CD4-positive, alpha-beta T cell treated with Interleukin-2 at 100 ng/mL for 4 hours (primary cell): Measurements from ENCODE around the gene FAM234A.

Source experiments
- DNase-seq: peaks from one replicate; pipeline ENCODE4 v3.0.0-alpha.2; 2020; ENCODE audit warnings: low spot score

The FAM234A gene

DNA sequence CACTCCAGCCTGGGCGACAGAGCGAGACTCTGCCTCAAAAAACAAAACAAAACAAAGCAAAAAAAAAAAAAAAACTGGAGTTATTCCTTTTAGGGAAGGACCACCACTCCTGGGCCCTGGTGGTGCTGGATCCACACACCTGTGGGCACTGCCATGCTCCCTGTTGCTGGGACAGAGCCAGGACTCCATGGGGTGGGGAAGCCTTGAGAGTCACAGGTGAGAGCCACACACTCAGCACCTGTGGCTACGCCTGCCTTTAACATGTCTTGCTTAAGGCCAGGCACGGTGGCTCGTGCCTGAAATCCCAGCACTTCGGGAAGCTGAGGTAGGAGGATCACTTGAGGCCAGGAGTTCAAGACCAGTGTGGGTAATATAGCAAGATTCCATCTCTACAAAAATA lies 66.6 kb downstream of the FAM234A start:
- DNase-seq = no peak

DNA sequence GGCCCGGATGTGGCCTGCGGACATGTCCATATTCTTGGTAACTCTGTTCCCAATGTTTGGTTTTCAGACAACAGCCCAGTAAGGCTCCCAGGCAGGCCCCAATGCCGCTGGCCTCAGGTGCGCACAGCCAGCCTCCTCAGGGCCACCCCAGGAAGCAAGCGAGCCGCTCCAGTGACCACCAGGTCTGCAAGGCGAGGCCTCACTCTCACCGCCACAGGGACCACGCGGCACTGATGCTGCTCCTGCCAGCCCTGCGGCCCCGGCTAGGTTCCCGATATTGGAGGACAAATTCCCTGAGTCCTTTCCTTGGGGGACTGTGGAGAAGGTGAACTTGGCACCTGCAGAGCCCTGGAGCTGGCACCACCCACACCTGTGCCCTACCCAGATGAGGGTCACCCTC lies 67.3 kb downstream of the FAM234A start:
- no peak for DNase-seq

GRCh38 chr16:303760-304505 lies 69.3 kb downstream of the FAM234A start:
- DNase-seq = no peak

GRCh38 chr16:305916-306626 lies 71.5 kb downstream of the FAM234A start:
- DNase-seq = no peak

GRCh38 chr16:306911-307370 lies 72.3 kb downstream of the FAM234A start:
- DNase-seq = no peak

GRCh38 chr16:307691-308312 lies 73.2 kb downstream of the FAM234A start:
- DNase-seq = no peak

DNA sequence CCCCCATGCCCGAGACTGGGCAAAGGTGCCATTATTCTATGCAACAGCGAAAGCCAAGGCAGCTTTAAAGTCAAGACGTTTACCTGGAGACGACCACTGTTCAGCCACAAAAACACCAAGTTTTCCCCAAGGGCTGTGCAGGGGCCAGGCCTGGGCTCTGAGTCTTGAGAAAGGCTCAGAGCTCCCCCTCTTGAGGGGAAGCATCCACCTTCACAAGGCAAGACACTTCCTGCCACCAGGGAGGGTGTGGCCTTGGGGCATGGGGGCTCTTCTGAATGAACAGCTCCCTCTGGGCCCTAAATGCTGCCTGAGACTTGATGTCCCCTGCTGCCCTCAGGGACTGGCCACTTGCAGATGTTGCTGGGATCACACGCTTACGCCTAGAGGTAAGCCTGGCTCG lies 74.9 kb downstream of the FAM234A start:
- no peak for DNase-seq

DNA sequence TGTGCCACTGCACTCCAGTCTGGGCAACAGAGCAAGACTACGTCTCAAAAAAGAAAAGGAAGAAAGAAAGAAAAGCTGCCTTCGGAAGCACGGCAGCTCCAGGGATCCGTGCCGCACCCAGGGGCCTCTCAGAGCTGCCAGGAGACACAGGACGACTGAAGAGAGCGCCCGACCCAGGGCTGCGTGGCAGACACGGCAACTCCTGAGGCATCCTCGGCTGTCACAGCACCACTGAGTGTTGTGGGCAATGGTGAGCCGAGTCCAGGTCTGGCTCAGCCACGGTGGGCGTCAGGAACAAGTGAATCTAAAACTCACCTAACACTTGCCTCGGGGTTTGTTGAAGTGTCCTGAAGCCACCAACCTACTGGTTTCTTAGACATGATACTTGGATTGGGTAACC lies 77.1 kb downstream of the FAM234A start:
- DNase-seq = no peak

DNA sequence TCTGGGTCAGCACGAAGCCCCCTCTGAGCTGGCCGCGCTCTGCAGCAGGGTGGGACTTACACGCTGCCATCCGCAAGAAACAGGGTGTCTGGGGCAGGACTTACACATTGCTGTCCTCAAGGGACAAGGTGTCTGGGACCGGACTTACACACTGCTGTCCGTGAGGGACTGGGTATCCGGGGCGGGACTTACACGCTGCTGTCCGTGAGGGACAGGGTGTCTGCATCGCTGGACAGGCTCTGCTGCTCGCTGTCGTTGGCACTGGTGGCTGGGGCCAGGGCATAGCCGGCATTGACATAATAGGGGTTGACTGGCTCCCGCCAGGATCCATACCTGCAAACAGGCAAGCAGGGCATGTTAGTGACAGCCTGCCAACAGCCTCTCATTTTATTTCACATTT lies 79.7 kb downstream of the FAM234A start:
- DNase-seq = no peak

- DNase-seq = no peak
These were observed 80.2 kb downstream of the FAM234A start for GRCh38 chr16:314795-315299.
